Measurements from ENCODE around the gene GLDN.

GLDN gene

GRCh38 chr15:51341366-51342226, at the start of gene GLDN:
TSS of gene GLDN (plus strand) at chr15:51341655. CDS start at chr15:51341685, 30 bp downstream.
- TF ChIP-seq POLR2A (IDR thresholded peaks at IDR 0.05; ENCODE audit: low read length) (no peak), GATA1 (IDR thresholded peaks at IDR 0.05; ENCODE audit: low read depth, low read length) (no peak)
- no peak for DNase-seq

- no peak for DNase-seq
- TF ChIP-seq POLR2A (IDR thresholded peaks at IDR 0.05; ENCODE audit: low read length) = no peak
- no peak for TF ChIP-seq GATA1 (IDR thresholded peaks at IDR 0.05; ENCODE audit: low read depth, low read length)
Observed at GRCh38 chr15:51298620-51299019, 42.8 kb upstream of the GLDN start.

- DNase-seq = no peak
- no peak for TF ChIP-seq GATA1 (IDR thresholded peaks at IDR 0.05; ENCODE audit: low read depth, low read length)
- no peak for TF ChIP-seq POLR2A (IDR thresholded peaks at IDR 0.05; ENCODE audit: low read length)
Observed at GRCh38 chr15:51299187-51300015, 42.1 kb upstream of the GLDN start.

GRCh38 chr15:51302480-51302879, 39.0 kb upstream of the GLDN start:
- no peak for DNase-seq
- TF ChIP-seq GATA1 (IDR thresholded peaks at IDR 0.05; ENCODE audit: low read depth, low read length) = no peak
- no peak for TF ChIP-seq POLR2A (IDR thresholded peaks at IDR 0.05; ENCODE audit: low read length)

GRCh38 chr15:51303462-51303980, 37.9 kb upstream of the GLDN start:
- DNase-seq = no peak
- TF ChIP-seq GATA1 (IDR thresholded peaks at IDR 0.05; ENCODE audit: low read depth, low read length) (no peak), POLR2A (IDR thresholded peaks at IDR 0.05; ENCODE audit: low read length) (no peak)

- TF ChIP-seq POLR2A (IDR thresholded peaks at IDR 0.05; ENCODE audit: low read length) = no peak
- TF ChIP-seq GATA1 (IDR thresholded peaks at IDR 0.05; ENCODE audit: low read depth, low read length) = no peak
Observed at GRCh38 chr15:51307325-51307724, 34.1 kb upstream of the GLDN start.

GRCh38 chr15:51307811-51308210, 33.6 kb upstream of the GLDN start:
- TF ChIP-seq POLR2A (IDR thresholded peaks at IDR 0.05; ENCODE audit: low read length) = no peak
- TF ChIP-seq GATA1 (IDR thresholded peaks at IDR 0.05; ENCODE audit: low read depth, low read length) = no peak
- DNase-seq = no peak

More at GRCh38 chr15:51307325-51307724, 34.1 kb upstream of the GLDN start:
- DNase-seq = no peak

- DNase-seq = no peak
- TF ChIP-seq POLR2A (IDR thresholded peaks at IDR 0.05; ENCODE audit: low read length) (no peak), GATA1 (IDR thresholded peaks at IDR 0.05; ENCODE audit: low read depth, low read length) (no peak)
Observed at GRCh38 chr15:51310064-51310463, 31.4 kb upstream of the GLDN start.

- no peak for DNase-seq
- TF ChIP-seq POLR2A (IDR thresholded peaks at IDR 0.05; ENCODE audit: low read length) = no peak
- no peak for TF ChIP-seq GATA1 (IDR thresholded peaks at IDR 0.05; ENCODE audit: low read depth, low read length)
Observed at GRCh38 chr15:51311510-51311909, 29.9 kb upstream of the GLDN start.

- no peak for DNase-seq
- TF ChIP-seq POLR2A (IDR thresholded peaks at IDR 0.05; ENCODE audit: low read length) = no peak
- TF ChIP-seq GATA1 (IDR thresholded peaks at IDR 0.05; ENCODE audit: low read depth, low read length) = no peak
Observed at GRCh38 chr15:51312166-51313073, 29.0 kb upstream of the GLDN start.

GRCh38 chr15:51313074-51313393, 28.4 kb upstream of the GLDN start:
- no peak for DNase-seq
- no peak for TF ChIP-seq GATA1 (IDR thresholded peaks at IDR 0.05; ENCODE audit: low read depth, low read length)
- TF ChIP-seq POLR2A (IDR thresholded peaks at IDR 0.05; ENCODE audit: low read length) = no peak

- no peak for TF ChIP-seq GATA1 (IDR thresholded peaks at IDR 0.05; ENCODE audit: low read depth, low read length)
- TF ChIP-seq POLR2A (IDR thresholded peaks at IDR 0.05; ENCODE audit: low read length) = no peak
- no peak for DNase-seq
Observed at GRCh38 chr15:51313644-51314280, 27.7 kb upstream of the GLDN start.

All from erythroblast (primary cell).